Activated CD8-positive, alpha-beta memory T cell treated with anti-CD3 and anti-CD28 coated beads for 48 hours (primary cell): ENCODE results near the gene TMEM165.

Experiments
- DNase-seq, 3 experiments: peaks; one replicate each; pipeline ENCODE4 v3.0.0-alpha.2; 2020; ENCODE audit warnings: low read depth in 2 of 3, low spot score in 2 of 3

The TMEM165 gene

GRCh38 chr4:55399581-55399980 is 3.8 kb downstream of the TMEM165 start:
- no peak for DNase-seq

GRCh38 chr4:55405073-55405472 is 9.3 kb downstream of the TMEM165 start:
- no peak for DNase-seq

GRCh38 chr4:55406545-55406944 is 10.8 kb downstream of the TMEM165 start:
- DNase-seq: no peak

- DNase-seq: no peak
These were observed 11.4 kb downstream of the TMEM165 start for GRCh38 chr4:55407119-55407518.

GRCh38 chr4:55407764-55408163 is 12.0 kb downstream of the TMEM165 start:
- DNase-seq: no peak

GRCh38 chr4:55409468-55410171 is 13.9 kb downstream of the TMEM165 start:
- DNase-seq: no peak

- no peak for DNase-seq
These were observed 14.7 kb downstream of the TMEM165 start for GRCh38 chr4:55410431-55410830.

- DNase-seq: no peak
These were observed 15.9 kb downstream of the TMEM165 start for GRCh38 chr4:55411621-55412020.

GRCh38 chr4:55416176-55416575 is 20.4 kb downstream of the TMEM165 start:
- DNase-seq: no peak

GRCh38 chr4:55424791-55425190 is 29.0 kb downstream of the TMEM165 start:
- no peak for DNase-seq

- DNase-seq: no peak
These were observed 36.1 kb downstream of the TMEM165 start for GRCh38 chr4:55431710-55432336.

GRCh38 chr4:55435141-55435841 is 39.5 kb downstream of the TMEM165 start:
- no peak for DNase-seq

- DNase-seq: no peak
These were observed 41.6 kb downstream of the TMEM165 start for GRCh38 chr4:55437356-55437796.

GRCh38 chr4:55437823-55438222 is 42.1 kb downstream of the TMEM165 start:
- no peak for DNase-seq

- no peak for DNase-seq
These were observed 42.6 kb downstream of the TMEM165 start for GRCh38 chr4:55438314-55438713.

GRCh38 chr4:55439023-55439422 is 43.3 kb downstream of the TMEM165 start:
- no peak for DNase-seq

GRCh38 chr4:55440786-55441185 is 45.0 kb downstream of the TMEM165 start:
- no peak for DNase-seq

GRCh38 chr4:55442541-55442940 is 46.8 kb downstream of the TMEM165 start:
- DNase-seq: no peak

- no peak for DNase-seq
These were observed 49.1 kb downstream of the TMEM165 start for GRCh38 chr4:55444827-55445226.

GRCh38 chr4:55445921-55446577 is 50.3 kb downstream of the TMEM165 start:
- DNase-seq: no peak

GRCh38 chr4:55446578-55446922 is 50.8 kb downstream of the TMEM165 start:
- DNase-seq: no peak
